ENCODE data around the gene ALOX15.

- no peak for TF ChIP-seq CTCF (IDR thresholded peaks at IDR 0.05)
- TF ChIP-seq POLR2A (IDR thresholded peaks at IDR 0.05): no peak
Measured at GRCh38 chr17:4591529-4591928, 49.9 kb downstream of the ALOX15 start.
